ENCODE results near the gene NGDN. TPM values are rescaled to one million over a fixed set of nuclear protein-coding genes. Genes with fewer than 3 reads are reported as not detected.

The NGDN gene
- total and polyA plus RNA-seq, 2 of the 8 experiments (the other 6 are each of a cell fraction or from before 2014, with no cell fraction given) = 39.8 to 48.8 TPM

GRCh38 chr14:23421594-23421993, 47.9 kb upstream of the NGDN start:
- H3K4me3 ChIP-seq (ENCODE audit: extremely low read depth in 1 of 4, insufficient read depth in 2 of 4, low read depth in 3 of 4, low read length in 4 of 4) = no peak overlapping the region
- H3K14ac ChIP-seq (ENCODE audit: insufficient read length) = no peak overlapping the region
- DNase-seq (ENCODE audit: low read depth in 1 of 2, low spot score in 2 of 2) (no peak), FAIRE-seq (no peak)
- no peak overlapping the region for H3K18ac ChIP-seq (ENCODE audit: extremely low read depth, low read length)
- ChIA-PET CTCF (ENCODE audit: partially characterized antibody) (interaction anchor here (0.8 to 2.2 kb wide), 5 partner anchors 11 to 127 kb away, joined by 3 to 9 read pairs (median 4); no protein-coding TSS in a partner anchor), POLR2A (ENCODE audit: partially characterized antibody) (no interaction called here)
- H3K4me2 ChIP-seq (ENCODE audit: insufficient read depth in 1 of 2, low read depth in 2 of 2, low read length in 2 of 2) = no peak overlapping the region
- no peak overlapping the region for H4K5ac ChIP-seq (ENCODE audit: insufficient read length, low read depth, low read length)
- no peak overlapping the region for H3K56ac ChIP-seq (replicated peaks; ENCODE audit: insufficient read length, low read depth, low read length)
- no peak overlapping the region for H3K23ac ChIP-seq (ENCODE audit: insufficient read length)
- H3K36me3 ChIP-seq (ENCODE audit: control insufficient read depth in 2 of 4, insufficient read depth in 4 of 4, low read length in 3 of 4) = no peaks in the 10 kb centered on the region
- no peaks in the 10 kb centered on the region for H4K20me1 ChIP-seq (replicated peaks in 1 of 2; ENCODE audit: control insufficient read depth in 1 of 2, insufficient read depth in 2 of 2, low read length in 2 of 2)
- no peaks in the 10 kb centered on the region for H3K79me2 ChIP-seq (ENCODE audit: control insufficient read depth in 1 of 2, insufficient read depth in 2 of 2, low read length in 2 of 2)
- no peak overlapping the region for H2AK5ac ChIP-seq (ENCODE audit: low read depth, low read length)
- no peak overlapping the region for H2BK120ac ChIP-seq (replicated peaks; ENCODE audit: low read depth, low read length)
- H2BK12ac ChIP-seq (ENCODE audit: low read depth, low read length) = no peak overlapping the region
- H3K9me3 ChIP-seq (ENCODE audit: insufficient read depth in 2 of 2, low read depth in 1 of 2, low read length in 1 of 2) = no peaks in the 10 kb centered on the region
- no peak overlapping the region for H2BK5ac ChIP-seq (ENCODE audit: low read depth, low read length)
- no peak overlapping the region for H2BK15ac ChIP-seq (ENCODE audit: low read length)
- H2AFZ ChIP-seq (ENCODE audit: low read length) = no peak overlapping the region
- H3K9ac ChIP-seq (replicated peaks in 1 of 4; ENCODE audit: extremely low read depth in 1 of 4, low read depth in 3 of 4, low read length in 3 of 4) = no peak overlapping the region
- H4K91ac ChIP-seq (replicated peaks; ENCODE audit: insufficient read length, low read length) = no peak overlapping the region
- no peaks in the 10 kb centered on the region for H3K79me1 ChIP-seq (ENCODE audit: low read depth, low read length)
- H3K27me3 ChIP-seq (replicated peaks in 1 of 4; ENCODE audit: control insufficient read depth in 3 of 4, extremely low read depth in 1 of 4, insufficient read depth in 3 of 4, low read length in 3 of 4) = no peaks in the 10 kb centered on the region; a peak in 1 of 7 replicates
- H4K8ac ChIP-seq (ENCODE audit: extremely low read depth, insufficient read depth, low read length) = no peak overlapping the region
- peaks cover 3% of the 10 kb centered on the region; the same call in 1 of the 2 replicates for H3K23me2 ChIP-seq (ENCODE audit: low read depth, low read length)
- H3K27ac ChIP-seq (ENCODE audit: low read depth, low read length) = no peak overlapping the region
- H3K4me1 ChIP-seq (replicated peaks in 1 of 4; ENCODE audit: control insufficient read depth in 3 of 4, insufficient read depth in 4 of 4, low read length in 3 of 4) = no peaks in the 10 kb centered on the region; a peak in 1 of 7 replicates
- no peak overlapping the region for H3K4ac ChIP-seq (replicated peaks; ENCODE audit: insufficient read length, low read depth, low read length)
- no peak overlapping the region for H2BK20ac ChIP-seq (ENCODE audit: low read length)
- TF ChIP-seq BCL11A (IDR thresholded peaks at IDR 0.05; ENCODE audit: low read depth in 2 of 2, low read length in 2 of 2) (no peak), MAFK (IDR thresholded peaks at IDR 0.05; ENCODE audit: low read depth, low read length) (no peak), CHD2 (IDR thresholded peaks at IDR 0.05; ENCODE audit: low read length) (no peak), SP2 (IDR thresholded peaks at IDR 0.05; ENCODE audit: low read length) (no peak), RAD21 (IDR thresholded peaks at IDR 0.05 in 1 of 2, conservative IDR thresholded peaks at IDR 0.05 in 1 of 2; ENCODE audit: low read depth in 2 of 2, low read length in 2 of 2) (no peak), GTF2F1 (IDR thresholded peaks at IDR 0.05; ENCODE audit: borderline replicate concordance, low read depth, low read length) (no peak), EP300 (IDR thresholded peaks at IDR 0.05; ENCODE audit: borderline replicate concordance in 1 of 2, low read depth in 2 of 2, low read length in 2 of 2) (no peak), BRCA1 (IDR thresholded peaks at IDR 0.05; ENCODE audit: low read depth, low read length) (no peak), GABPA (IDR thresholded peaks at IDR 0.05; ENCODE audit: borderline replicate concordance, insufficient read depth, low read length) (no peak), POLR2AphosphoS5 (IDR thresholded peaks at IDR 0.05; ENCODE audit: low read depth, low read length) (no peak), NANOG (IDR thresholded peaks at IDR 0.05; ENCODE audit: insufficient read depth, low read depth, low read length, poor library complexity, severe bottlenecking) (no peak), TBP (IDR thresholded peaks at IDR 0.05; ENCODE audit: low read depth, low read length) (no peak), RNF2 (IDR thresholded peaks at IDR 0.05; ENCODE audit: borderline replicate concordance, low read depth, low read length, missing control alignments, poor library complexity, severe bottlenecking) (no peak), POU5F1 (IDR thresholded peaks at IDR 0.05; ENCODE audit: low read depth, low read length) (no peak), SP1 (IDR thresholded peaks at IDR 0.05; ENCODE audit: low read depth, low read length) (no peak), YY1 (IDR thresholded peaks at IDR 0.05; ENCODE audit: low read depth, low read length) (no peak)
